SK-N-SH treated with all-trans-retinoic acid at 6 μM for 48 hours (cell line): ENCODE measurements around the gene TAS2R41.

ENCODE experiments used
- BACH2 ChIP-seq: fragments of 250-450 bp; sonication (Bioruptor Pico); IDR thresholded peaks from 2 replicates; pipeline ENCODE4 v1.9.0; 2021; ENCODE audit warnings: mild to moderate bottlenecking, borderline replicate concordance
- PATZ1 ChIP-seq: fragments of 250-450 bp; sonication (Bioruptor Pico); IDR thresholded peaks from 2 replicates; pipeline ENCODE4 v1.8.0; 2020; ENCODE audit warnings: mild to moderate bottlenecking, moderate library complexity, borderline replicate concordance
- ZFP3 ChIP-seq: fragments of 250-450 bp; sonication (Bioruptor Pico); IDR thresholded peaks from 2 replicates; pipeline ENCODE4 v1.5.0; 2020; ENCODE audit warnings: mild to moderate bottlenecking, moderate library complexity
- ZNF565 ChIP-seq: fragments of 450-650 bp; formaldehyde crosslinking; conservative IDR thresholded peaks from 2 replicates; pipeline ENCODE4 v1.5.0; 2020; ENCODE audit warnings: low read depth, mild to moderate bottlenecking, moderate library complexity
- ZNF8 ChIP-seq: fragments of 450-650 bp; formaldehyde crosslinking; IDR thresholded peaks from 2 replicates; pipeline ENCODE4 v1.5.0; 2020; ENCODE audit warnings: mild to moderate bottlenecking, moderate library complexity

- TF ChIP-seq PATZ1 (CRISPR knock-in tag) (no peak), ZNF565 (no peak), ZNF8 (no peak), ZFP3 (CRISPR knock-in tag) (0 out of 2 replicates have a peak, but pooled peaks have one; percentile 57), BACH2 (CRISPR knock-in tag) (no peak)
Measured at GRCh38 chr7:143512488-143513340, 35.0 kb downstream of the TAS2R41 start.
